Measurements from ENCODE around the gene RSU1. TPM values are rescaled to one million over a fixed set of nuclear protein-coding genes. Genes with fewer than 3 reads are reported as not detected.

RSU1 gene
- total RNA-seq, 1 donor from 2014 or later: 39.2 TPM

DNA sequence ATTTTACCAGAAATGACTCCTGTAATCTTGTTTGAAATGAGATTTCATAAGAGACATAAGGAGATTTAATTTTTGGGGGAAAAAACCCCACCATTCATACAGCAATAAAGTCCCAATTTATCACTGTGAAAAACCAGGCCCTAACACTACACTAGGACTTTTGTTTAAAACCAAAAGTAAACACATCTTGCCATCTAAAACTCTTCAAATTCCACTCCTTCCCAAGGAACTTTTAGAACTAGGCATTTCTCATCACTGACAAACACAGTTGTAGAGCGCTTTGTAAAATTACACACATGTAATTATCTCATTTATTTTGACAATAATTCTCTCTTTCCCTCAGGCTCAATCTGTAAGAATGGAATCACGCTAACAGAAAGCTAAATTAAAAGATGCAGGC, 167.5 kb downstream of the RSU1 start:
- Histone ChIP-seq H3K4me3 (no peak overlapping the region), H3K27ac (replicated peaks) (no peak overlapping the region), H3K4me1 (peaks cover 5% of the 10 kb centered on the region), H3K9me3 (replicated peaks) (no peaks in the 10 kb centered on the region), H3K27me3 (ENCODE audit: low read depth) (no peaks in the 10 kb centered on the region), H3K36me3 (no peaks in the 10 kb centered on the region)
- DNase-seq: no peak
- TF ChIP-seq, protein P1, sequence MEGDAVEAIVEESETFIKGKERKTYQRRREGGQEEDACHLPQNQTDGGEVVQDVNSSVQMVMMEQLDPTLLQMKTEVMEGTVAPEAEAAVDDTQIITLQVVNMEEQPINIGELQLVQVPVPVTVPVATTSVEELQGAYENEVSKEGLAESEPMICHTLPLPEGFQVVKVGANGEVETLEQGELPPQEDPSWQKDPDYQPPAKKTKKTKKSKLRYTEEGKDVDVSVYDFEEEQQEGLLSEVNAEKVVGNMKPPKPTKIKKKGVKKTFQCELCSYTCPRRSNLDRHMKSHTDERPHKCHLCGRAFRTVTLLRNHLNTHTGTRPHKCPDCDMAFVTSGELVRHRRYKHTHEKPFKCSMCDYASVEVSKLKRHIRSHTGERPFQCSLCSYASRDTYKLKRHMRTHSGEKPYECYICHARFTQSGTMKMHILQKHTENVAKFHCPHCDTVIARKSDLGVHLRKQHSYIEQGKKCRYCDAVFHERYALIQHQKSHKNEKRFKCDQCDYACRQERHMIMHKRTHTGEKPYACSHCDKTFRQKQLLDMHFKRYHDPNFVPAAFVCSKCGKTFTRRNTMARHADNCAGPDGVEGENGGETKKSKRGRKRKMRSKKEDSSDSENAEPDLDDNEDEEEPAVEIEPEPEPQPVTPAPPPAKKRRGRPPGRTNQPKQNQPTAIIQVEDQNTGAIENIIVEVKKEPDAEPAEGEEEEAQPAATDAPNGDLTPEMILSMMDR (IDR thresholded peaks at IDR 0.05; ENCODE audit: borderline replicate concordance): no peak
- intact Hi-C loops (cut with micrococcal nuclease): no loop called here

DNA sequence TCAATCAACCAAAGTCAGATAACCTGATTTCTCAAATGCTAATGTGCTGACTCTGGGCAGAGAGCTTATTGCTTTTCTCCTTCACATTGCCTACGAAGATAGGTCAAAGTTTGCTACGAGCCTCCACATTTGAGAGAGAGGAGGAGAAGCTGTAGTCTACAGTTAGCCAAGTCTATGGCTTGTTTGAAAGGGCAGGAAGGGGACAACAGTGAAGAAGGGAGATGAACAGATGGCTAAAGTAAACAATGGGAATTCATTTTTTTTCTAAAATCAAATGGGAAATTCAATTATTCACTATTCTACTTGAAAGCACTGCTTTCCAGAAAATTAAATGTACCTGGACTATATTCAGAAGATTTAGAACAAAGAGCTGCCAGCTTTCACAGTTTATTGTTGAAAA, 168.9 kb downstream of the RSU1 start:
- Histone ChIP-seq H3K36me3 (no peaks in the 10 kb centered on the region), H3K27ac (replicated peaks) (no peak overlapping the region), H3K9me3 (replicated peaks) (no peaks in the 10 kb centered on the region), H3K4me1 (peaks cover 5% of the 10 kb centered on the region), H3K27me3 (ENCODE audit: low read depth) (no peaks in the 10 kb centered on the region), H3K4me3 (no peak overlapping the region)
- intact Hi-C loops (cut with micrococcal nuclease): no loop called here
- TF ChIP-seq, protein P1 (IDR thresholded peaks at IDR 0.05; ENCODE audit: borderline replicate concordance): no peak
- DNase-seq: no peak

DNA sequence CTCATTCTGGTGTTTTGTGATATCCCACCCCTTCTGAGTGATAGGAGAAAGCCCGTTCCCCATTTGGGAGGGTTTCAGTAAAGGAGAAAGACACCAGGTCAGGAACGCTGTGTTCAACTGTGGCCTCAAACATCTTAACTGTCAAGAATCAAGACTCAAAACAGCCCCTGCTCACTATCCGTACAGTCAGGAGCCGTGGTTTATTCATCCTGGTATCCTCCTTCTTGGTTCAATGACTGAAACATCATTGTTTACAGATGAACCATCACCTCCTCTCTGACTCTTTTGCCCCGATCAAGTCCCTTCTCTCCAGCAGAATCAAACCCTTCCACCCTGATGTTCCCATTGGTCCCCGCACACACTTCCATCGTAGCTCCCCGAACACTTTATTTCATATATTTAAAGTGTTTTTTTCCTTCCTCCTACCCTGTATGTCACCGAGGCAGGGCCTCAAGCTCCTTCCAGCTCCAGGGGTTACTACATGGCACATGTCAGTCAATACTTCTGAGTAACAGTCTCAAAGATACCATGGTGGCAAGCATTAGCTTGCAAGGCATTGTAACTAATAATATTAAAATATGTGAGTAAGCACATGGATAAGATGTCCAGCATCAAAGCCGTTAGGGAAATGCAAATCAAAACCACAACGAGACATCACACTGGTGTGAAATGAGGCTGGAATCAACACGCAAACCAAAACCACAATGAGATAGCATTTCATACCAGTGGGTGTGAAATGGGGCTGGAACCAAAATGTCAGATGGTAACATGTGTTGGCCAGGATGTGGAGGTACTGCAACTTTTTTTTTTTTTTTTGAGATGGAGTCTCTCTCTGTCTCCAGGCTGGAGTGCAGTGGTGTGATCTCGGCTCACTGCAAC, 170.8 kb downstream of the RSU1 start:
- Histone ChIP-seq H3K36me3 (no peaks in the 10 kb centered on the region), H3K4me3 (no peak overlapping the region), H3K27ac (replicated peaks) (no peak overlapping the region), H3K27me3 (ENCODE audit: low read depth) (no peaks in the 10 kb centered on the region), H3K4me1 (peaks cover 10% of the 10 kb centered on the region), H3K9me3 (replicated peaks) (no peaks in the 10 kb centered on the region)
- DNase-seq: no peak
- TF ChIP-seq, protein P1 (IDR thresholded peaks at IDR 0.05; ENCODE audit: borderline replicate concordance): no peak
- intact Hi-C loops (cut with micrococcal nuclease): no loop called here

DNA sequence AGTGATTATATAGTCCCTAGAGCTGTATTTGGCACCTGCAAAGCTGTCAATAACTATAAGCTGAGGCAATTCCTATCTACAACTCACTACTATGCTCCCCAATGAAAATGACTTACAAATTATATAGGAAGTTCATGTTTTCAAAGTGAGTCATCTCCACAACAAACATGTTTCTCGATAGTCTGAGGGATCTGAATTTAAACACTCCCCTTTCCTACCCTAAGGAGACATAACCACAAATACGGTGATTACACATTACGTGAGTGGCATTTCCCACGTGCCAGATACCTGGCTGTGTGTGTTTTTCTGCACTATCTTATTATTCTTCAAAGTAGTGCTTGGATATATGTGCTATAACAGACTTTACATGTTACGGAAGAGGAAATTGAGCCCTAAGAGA, 173.1 kb downstream of the RSU1 start:
- TF ChIP-seq, protein P1 (IDR thresholded peaks at IDR 0.05; ENCODE audit: borderline replicate concordance): no peak
- Histone ChIP-seq H3K36me3 (no peaks in the 10 kb centered on the region), H3K27ac (replicated peaks) (no peak overlapping the region), H3K4me1 (peaks cover 28% of the 10 kb centered on the region), H3K27me3 (ENCODE audit: low read depth) (no peaks in the 10 kb centered on the region), H3K9me3 (replicated peaks) (no peaks in the 10 kb centered on the region), H3K4me3 (no peak overlapping the region)
- DNase-seq: no peak
- intact Hi-C loops (cut with micrococcal nuclease): no loop called here

DNA sequence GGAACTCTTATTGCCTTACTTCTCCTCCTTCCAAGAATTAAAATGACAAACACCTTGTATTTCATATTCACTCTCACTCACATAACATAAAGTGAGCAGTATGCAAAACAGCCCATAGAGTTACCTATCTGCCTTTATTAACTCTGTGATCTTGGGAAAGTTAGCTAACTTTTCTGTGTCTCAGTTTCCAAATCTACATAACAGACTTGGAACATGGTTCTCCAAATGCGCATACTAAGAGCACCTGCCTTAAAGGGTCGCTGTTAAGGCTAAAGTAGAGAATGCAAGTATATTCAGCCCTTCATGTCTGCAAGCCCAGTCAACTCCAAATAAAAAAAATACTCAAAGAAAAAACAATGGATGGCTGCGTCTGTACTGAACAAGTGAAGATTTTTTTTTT, 173.7 kb downstream of the RSU1 start:
- H3K9me3 ChIP-seq (replicated peaks): no peaks in the 10 kb centered on the region
- intact Hi-C loops (cut with micrococcal nuclease): no loop called here

More for the DNA sequence above, 173.7 kb downstream of the RSU1 start:
- H3K27ac ChIP-seq (replicated peaks): no peak overlapping the region
- no peaks in the 10 kb centered on the region for H3K27me3 ChIP-seq (ENCODE audit: low read depth)
- H3K4me1 ChIP-seq: peaks cover 25% of the 10 kb centered on the region
- no peaks in the 10 kb centered on the region for H3K36me3 ChIP-seq
- H3K4me3 ChIP-seq: no peak overlapping the region
- DNase-seq: no peak
- TF ChIP-seq, protein P1 (IDR thresholded peaks at IDR 0.05; ENCODE audit: borderline replicate concordance): no peak
